ENCODE results near the gene DHFR2.
"Not testable (repeated sequence)": the region's sequence is repeated elsewhere in the genome, so short reads cannot be mapped to it uniquely, and the experiment has no call there.

Gene DHFR2

DNA sequence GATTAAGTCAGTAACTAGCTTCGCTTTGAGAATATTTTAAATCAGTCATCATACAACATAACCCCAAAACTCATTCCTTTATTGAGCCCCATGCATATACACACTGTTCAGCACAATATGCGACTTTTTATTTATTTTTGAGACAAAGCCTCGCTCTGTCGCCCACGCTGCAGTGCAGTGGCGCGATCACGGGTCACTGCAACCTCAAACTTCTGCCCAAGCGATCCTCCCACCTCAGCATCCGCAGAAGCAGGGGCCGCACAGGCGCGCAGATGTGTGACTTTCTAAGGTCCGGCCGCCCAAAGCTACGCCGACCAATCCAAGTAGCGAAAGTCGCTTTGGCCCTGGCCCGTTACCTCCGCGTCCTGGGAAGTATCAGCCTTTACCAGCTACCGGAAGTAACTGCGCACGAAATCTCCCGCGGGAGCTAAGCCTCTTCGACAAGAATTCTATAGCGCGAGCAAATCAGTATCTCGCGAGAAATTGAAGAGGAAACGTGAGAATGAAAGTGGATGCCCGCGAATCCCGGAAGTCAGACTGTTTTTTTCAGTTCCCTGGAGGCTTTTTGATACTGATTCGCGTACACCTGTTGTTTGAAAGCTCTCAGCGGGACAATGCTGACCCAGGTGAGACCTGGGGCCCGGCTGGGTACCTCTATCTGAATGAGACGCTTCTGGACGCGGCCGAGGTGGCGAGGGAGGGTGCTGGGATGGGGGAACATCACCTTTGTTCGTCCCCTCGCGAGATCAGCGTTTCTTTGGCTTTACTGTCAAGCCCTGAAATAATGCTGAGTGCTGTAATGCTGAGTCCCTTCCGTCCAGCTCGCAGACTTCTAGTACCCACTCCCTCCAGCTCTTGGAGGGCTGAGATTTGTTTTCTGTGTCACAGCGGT is at the start of gene DHFR2, which contains the start of gene NSUN3:
DHFR2 (minus strand) TSS at position 404 of the 892 bp plus-strand sequence. CDS start 1,405 bp downstream, outside the sequence.
NSUN3 (plus strand) TSS at position 549 of the 892 bp plus-strand sequence; CDS start at position 615, 66 bp downstream.
- DNase-seq (ENCODE audit: low spot score), result peak; percentile 93

DNA sequence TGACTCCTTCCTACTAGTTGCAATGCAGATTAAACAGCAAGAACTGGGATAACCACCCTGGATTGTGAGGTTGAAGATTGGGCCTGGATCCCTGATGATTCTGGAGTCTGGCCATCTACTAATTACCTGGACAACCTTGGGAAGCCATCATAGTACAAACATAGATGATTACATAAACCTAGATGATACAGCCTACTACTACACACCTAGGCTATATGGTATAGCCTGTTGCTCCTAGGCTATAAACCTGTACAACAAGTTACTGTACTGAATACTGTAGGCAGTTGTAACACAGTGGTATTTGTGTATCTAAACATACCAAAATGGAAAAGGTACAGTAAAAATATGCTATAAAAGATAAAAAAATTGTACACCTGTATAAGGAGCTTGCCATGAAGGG is 48.1 kb upstream of the DHFR2 start:
- DNase-seq (ENCODE audit: low spot score), result no peak

DNA sequence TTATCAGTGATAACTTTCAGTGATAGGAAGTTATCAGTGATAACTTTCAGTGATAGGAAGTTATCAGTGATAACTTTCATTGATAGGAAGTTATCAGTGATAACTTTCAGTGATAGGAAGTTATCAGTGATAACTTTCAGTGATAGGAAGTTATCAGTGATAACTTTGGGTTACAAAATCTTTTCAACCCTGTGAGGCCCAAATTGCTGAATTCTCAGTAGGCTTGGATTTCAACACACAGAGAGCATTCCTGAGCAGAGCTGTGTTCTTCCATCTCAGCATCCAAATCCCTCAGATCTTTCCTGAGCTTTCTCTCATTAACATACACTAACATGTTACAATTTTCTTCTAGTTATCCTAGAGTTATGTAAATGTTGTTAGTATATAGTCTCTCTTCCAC is 47.5 kb upstream of the DHFR2 start:
- not testable (repeated sequence) for DNase-seq (ENCODE audit: low spot score)

DNA sequence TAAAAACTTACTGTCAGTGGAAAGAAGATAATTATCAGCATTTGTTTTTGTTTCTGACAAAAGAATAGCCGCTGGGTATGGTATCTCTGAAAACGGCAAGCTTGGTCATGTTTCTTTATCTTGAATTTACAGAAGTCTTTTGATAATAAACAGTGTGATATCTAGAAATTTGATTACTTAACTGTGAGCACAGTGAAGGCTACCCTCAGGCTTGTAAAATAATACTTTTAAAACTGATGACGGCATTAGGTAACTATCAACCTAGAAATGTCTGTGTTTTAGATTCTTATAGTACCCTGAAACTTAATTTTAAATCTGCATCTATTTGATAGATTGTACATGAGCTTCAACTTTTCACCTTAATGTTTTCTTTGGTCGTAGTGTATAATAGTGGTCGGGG is 43.6 kb upstream of the DHFR2 start:
- DNase-seq (ENCODE audit: low spot score), result no peak

DNA sequence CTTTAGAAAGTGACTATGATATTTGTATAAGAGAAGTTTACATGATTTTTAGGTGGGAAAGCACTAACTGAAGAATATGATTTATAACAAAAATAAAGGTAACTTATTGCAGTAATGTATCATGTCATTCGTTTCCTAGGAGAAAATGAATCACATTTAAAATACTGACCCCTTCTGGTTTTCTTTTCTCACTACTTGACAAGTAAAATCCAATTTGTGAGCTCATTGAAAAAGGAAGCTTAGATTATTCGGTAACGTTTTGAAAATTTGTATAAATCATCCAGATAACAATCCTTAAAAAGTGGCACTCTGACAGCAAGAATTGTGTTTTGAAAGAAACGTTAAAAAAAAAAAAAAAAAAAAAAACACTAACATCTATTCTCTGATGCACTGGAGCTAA is 39.1 kb upstream of the DHFR2 start:
- DNase-seq (ENCODE audit: low spot score), result no peak

DNA sequence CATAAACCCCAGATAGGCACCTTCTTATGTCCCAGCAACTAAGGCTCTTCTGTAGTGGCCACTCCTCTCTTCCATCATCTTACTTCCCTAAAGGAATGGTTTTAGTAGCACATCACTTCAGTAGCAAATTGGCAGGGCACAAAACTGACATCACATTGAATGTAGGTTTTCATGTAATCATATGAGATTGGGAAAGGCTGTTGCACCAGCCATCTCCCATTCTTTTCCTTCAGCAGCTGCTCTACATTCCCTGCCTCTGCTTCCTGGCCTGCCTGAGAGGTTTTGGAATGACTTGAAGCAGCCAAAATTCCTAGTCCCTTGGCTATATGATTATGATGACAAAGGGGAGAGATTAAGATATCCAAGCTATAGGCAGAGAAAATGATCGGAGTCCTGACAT is 36.6 kb upstream of the DHFR2 start:
- DNase-seq (ENCODE audit: low spot score), result no peak

DNA sequence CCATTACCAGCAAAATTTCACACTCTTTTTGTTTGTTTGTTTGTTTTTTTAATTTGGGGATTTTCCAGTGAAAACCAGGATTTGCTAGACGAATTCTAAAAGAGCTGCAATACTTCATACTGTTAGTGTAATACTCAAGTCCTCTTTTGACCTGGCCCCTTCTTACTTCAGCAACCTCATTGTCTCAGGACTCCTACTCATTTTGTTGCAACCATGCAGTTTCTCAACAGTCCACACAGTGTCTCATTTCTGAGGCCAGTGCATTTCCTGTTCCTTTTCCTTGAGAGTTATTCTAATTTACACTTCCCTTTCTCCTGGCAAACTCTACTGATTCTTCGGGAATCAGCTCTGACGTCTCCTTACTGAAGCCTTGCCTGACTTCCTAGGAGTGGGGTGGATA is 35.7 kb upstream of the DHFR2 start:
- no peak for DNase-seq (ENCODE audit: low spot score)

DNA sequence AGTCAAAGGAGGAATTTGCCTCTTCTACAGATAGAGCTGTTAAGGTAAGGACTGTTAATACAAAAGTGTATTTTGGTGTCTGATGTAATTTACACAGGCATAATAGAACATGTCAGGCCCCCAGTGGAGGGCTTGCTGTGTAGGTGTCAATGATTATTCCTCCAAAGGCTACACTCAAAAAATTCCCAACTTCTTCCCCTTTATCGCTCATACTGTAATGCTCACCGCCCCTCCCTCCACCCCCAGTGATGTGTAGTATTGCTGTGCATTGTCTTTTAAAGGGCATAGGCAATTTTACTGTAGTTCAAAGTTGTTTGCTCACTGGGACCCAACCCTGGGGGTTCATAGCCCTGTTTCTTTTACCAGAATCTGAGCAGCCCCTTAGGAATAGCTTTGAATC is 32.4 kb upstream of the DHFR2 start:
- DNase-seq (ENCODE audit: low spot score), result no peak

DNA sequence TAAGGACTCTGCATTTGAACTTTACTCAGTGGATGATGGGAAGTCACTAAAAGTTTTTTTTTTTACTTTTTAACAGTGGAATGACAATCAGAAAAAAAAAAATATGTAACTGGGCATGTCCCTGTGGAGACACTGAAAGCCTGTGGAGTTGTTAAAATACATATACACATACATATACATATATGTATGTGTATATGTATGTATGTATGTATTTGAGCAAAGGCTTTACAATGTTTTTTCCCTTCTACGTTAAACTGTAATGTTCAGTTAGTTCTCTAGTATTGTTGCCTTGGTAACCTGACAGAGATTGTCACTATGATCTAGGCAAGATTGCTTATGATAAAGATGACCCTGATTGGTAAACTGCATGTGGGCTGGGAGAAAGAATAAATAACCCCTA is 30.4 kb upstream of the DHFR2 start:
- DNase-seq (ENCODE audit: low spot score), result no peak

DNA sequence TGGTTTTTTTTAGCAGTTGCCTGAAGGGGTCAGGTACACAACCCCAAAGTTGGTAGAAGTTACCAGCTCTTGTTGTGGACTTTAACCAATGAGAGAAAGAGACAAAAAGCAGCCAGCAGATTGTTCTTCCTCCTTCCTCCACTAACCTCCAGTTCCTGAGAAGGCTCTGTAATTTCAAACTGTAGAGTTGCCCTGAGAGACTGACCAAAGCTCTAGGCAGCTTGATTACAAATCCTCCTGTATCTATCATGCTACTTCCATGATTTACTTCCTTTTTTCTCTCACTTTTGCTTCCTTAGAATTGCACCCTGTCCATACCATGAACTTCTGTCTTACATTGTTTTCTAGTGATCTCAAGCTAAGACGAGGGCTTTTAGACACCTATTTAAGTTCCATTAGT is 29.4 kb upstream of the DHFR2 start:
- DNase-seq (ENCODE audit: low spot score), result no peak

DNA sequence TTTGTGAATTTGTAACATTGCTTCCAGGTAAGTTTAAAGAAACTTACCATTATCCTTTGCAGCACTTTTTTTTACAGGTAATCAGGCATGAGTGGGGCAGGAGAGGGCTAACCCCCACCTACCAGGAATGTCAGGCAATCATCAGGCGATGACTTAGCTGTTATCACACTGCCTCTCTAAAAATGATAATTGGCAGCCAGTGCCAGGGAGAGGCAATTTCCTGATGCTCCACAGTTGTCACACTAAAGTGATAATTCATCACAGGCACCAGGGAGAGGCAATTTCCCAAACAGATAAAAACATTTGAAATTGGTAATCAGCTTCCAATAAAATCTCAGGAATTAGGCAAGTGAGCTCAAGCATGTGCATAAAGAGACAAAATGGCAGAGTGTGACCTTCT is 26.4 kb upstream of the DHFR2 start:
- DNase-seq (ENCODE audit: low spot score), result no peak

DNA sequence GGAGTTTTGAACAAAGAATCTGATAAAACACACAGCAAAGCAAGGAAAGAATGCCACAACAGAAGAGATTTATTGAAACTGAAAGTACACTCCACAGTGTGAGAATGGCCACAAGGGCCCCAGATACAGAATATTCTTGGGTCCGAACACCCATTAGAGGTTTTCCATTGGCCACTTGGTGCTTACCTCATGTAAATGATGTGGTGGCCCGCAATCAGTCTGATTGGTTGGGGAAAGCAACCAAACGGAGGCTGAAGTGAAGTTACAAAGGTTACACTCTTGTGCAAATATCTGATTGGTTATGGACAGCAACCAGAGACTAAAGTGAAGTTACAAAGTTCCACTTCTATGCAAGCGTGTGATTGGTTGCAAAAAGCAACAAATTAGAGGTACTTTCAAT is 20.5 kb upstream of the DHFR2 start:
- DNase-seq (ENCODE audit: low spot score), result no peak

DNA sequence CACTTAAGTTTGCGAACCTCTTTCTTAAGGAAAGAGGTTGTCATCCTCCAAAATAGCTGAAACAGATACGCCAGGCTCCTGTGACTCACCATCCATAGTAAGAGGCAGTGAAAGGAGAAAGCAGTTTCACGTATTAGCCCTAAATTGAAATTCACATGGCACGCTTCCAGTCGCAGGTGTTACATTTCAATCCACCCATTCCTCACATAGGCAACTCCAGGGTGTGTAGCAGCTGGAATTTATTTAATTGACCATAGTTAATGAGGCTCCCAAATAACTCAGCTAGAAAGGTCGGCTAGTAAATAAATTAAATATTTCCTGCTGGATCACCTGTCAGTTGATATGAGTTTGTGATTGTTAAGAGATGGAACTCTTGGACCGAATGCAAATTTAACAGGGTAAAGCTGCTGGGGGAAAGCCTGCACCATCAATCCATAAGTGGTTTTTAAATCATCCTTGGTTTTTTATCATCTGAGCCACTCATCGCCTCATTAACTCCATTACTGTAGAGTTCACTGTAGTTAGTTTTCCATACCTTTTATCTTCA is 19.7 kb upstream of the DHFR2 start:
- DNase-seq (ENCODE audit: low spot score), result no peak

DNA sequence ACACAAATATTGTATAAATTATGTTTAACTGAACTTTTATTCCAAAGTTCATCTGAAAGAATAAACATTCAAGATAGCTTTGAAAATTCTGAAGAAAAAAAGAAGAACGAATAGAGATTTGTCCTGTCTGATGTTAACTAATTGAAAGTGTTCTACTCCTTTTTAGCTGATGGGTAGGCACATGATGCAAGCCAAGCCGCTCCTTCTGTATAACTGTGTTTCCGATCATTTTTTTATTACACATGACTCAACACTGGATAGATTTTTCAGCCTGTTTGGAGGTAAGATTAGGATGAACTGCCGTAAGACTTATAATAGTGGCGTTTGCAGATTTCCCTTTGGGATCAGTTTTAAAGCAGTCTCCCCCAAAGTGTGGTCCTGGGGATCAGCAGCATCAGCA is 19.2 kb upstream of the DHFR2 start:
- no peak for DNase-seq (ENCODE audit: low spot score)

DNA sequence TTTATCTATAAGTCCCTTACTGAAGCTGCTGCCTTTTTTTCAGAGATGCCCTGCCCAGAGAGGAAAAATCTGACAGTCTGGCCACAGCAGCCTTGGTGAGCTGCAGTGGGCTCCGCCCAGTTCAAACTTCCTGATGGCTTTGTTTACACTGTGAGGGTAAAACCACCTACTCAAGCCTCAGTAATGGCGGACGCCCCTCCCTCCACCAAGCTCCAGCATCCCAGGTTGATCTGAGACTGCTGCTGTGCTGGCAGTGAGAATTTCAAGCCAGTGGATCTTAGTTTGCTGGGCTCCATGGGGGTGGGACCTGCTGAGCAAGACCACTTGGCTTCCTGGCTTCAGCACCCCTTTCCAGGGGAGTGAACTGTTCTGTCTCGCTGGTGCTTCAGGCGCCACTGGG is 17.8 kb upstream of the DHFR2 start:
- not testable (repeated sequence) for DNase-seq (ENCODE audit: low spot score)

DNA sequence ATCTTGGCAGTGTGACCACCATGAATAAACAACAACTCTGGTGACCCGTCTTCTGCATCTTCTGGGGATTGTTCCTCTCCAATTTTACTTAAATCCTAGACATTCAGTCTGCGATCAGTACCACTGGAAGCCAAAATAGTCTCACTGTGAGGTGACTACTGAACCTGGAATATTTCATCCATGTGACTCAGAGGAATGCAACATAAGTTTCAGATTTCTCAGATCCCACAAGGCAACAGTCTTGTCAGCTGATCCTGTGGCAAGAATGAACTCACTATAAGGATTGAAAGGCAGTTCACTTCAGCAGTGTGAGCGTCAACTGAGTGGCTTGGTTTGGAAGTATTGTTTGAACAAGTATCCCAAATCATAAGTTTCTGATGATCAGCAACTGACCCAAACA is 13.3 kb upstream of the DHFR2 start:
- DNase-seq (ENCODE audit: low spot score), result no peak

DNA sequence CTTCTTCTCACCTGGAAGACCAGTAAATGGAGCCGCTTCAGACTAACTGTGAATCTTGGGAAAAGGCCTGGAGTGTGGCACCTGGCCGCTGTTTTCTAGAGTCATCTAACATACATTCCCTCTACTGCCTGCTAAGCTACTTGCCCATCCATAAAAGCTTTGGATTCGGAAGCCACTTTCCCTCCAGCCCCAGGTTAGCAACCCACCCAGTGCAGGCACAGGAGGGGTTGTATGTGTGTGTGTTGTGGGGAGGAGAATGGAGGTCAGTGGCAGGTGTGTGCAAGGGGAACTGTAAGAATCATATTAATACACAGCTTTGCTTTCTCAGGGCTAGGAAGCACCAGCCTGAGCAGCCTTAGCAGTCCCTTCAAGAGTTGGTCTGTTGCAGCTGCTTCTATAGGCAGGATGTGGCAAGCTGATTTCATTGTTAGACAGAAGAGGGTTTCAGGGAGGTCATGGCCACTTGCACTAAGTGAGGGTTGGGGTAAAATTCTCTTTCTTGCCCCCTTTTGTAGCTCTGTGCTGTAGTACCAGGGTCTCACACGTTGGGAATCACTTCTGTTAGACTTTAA is 9.1 kb upstream of the DHFR2 start:
- DNase-seq (ENCODE audit: low spot score), result no peak

DNA sequence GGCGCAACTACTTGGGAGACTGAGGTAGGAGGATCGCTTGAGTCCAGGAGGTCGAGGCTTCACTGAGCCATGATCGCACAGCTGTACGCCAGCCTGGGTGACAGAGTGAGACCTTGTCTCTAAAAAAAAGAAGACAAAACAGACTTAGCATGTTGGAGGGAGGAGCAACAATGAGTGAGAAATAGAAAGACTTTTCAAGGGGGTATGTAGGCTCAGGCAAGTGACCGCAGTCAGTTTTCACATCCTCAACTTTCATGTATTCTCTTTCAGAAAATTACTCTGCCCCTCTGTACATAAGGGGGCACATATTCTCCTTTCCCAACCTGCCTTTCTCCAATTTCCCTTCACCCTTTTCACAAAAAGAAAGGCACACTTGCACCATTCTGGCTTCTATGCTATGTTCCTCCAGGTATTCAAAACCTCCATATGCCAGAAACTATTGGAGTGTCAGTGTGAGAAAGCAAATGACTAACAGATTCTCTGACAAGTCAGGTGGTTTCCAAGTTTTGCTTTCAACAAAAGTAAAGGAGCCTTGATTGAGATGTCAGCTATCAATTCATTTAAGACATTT is 7.7 kb upstream of the DHFR2 start:
- no peak for DNase-seq (ENCODE audit: low spot score)

DNA sequence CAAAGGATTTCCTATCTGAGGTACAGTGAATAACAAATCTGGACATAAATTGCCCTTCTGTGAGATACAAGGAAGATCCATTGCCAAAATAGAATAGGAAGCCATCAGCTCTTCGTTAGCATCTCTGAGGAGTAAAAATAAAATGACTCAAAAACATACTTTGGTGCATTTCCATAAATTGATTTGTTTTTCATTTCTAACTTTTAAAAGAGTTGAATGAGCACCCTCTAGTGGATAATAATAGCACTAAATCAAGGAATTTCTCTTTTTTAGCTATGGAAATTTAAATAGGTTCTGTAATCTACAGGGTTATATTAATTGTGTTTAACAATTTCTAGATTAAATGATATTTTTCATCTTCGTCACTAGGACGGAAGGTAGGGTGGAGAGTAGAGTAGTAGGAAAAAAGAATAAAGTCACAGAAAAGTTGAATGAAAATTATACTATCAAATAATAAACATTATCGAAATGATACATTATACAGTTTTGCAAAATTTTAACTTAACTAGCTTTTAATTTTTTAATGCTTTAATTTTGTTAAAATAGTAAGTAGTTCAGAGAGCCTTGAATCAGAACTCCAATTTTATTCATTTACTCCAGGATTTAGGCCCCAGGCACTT is 6.6 kb upstream of the DHFR2 start:
- DNase-seq (ENCODE audit: low spot score), result no peak

DNA sequence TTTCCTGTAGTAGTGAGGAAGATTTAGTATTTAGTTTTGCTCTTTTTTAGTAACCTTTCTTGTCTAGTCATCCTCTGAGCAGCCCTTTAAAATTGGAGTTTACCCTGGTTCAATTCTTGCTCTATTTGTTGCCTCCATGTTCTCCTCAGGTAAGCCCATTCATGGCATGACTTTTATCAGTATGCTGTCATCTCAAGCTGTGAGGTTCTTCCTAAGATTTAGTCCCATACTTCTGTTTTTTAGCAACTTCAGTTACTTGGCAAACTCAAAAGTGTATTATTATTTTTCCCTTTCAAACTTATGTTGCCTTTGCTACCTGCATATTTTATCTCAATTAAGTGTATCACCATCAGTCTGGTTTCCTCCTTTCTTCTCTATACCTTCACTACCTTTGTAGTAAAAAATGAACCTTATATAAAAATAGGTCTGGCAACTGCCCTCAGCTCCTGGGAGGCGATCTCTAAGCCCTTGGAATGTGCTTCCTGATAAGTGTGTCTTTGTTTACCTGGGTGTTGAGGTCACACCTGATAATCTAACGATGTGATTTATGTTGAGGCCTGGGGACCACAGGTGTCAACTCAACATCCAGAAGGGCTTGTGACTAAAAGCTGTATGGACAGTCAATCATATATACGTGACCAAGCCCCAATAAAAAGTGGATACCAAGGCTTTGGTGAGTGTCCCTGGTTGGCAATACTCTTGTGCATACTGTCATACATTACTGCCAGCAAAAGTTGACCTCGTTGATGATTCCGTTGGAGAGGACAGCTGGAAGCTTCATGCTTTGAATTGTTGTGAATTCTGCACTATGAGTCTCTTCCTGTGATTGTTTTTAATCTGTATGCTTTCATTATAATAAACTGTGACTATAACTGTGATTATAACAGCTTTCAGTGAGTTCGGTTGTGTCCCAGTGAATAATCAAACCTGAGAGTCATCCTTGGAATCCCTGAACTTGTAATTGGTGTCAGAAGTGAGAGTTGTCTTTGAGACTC is 4.1 kb upstream of the DHFR2 start:
- DNase-seq (ENCODE audit: low spot score), result no peak

DNA sequence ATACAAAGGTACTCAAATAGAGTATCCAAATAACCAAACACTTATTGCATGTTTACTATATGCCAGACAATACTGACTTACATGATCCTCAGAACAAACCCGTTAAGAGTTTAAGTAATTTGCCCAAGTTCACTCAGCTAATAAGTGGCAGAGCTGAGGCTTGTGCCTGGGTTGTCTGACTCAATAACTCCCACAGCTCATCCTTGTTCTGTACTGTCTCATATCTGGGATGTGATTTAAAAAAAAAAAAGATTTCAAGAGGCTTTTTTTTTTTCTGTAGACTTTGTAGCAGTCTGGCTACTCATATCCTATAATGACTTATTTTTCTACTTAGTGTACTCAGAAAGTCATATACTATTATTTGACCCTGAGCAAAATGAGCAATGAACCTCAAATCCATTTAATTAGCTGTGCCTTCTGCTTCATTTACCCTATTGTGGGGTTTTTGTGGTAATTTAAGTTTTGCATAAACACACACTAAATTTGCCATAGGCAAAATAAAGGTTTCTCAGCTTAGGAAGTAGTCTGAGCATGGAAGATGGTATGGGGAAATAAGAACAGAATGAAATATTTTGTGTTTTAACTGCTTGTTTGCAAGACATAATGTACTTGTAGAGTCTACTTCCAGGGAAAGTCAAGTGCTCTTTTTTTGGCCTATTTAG is 3.2 kb upstream of the DHFR2 start:
- no peak for DNase-seq (ENCODE audit: low spot score)
